ENCODE measurements around the gene CADM4.

- TF ChIP-seq, protein P1, sequence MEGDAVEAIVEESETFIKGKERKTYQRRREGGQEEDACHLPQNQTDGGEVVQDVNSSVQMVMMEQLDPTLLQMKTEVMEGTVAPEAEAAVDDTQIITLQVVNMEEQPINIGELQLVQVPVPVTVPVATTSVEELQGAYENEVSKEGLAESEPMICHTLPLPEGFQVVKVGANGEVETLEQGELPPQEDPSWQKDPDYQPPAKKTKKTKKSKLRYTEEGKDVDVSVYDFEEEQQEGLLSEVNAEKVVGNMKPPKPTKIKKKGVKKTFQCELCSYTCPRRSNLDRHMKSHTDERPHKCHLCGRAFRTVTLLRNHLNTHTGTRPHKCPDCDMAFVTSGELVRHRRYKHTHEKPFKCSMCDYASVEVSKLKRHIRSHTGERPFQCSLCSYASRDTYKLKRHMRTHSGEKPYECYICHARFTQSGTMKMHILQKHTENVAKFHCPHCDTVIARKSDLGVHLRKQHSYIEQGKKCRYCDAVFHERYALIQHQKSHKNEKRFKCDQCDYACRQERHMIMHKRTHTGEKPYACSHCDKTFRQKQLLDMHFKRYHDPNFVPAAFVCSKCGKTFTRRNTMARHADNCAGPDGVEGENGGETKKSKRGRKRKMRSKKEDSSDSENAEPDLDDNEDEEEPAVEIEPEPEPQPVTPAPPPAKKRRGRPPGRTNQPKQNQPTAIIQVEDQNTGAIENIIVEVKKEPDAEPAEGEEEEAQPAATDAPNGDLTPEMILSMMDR (IDR thresholded peaks at IDR 0.05) = no peak
- TF ChIP-seq POLR2A (IDR thresholded peaks at IDR 0.05) = no peak
- no peak for TF ChIP-seq EP300 (IDR thresholded peaks at IDR 0.05)
These were observed 21.3 kb upstream of the CADM4 start for GRCh38 chr19:43660971-43661360.

All from tibial nerve (tissue), 4 donors.